Measurements from ENCODE around the gene DYNLT2B. TPM values are rescaled to one million over a fixed set of nuclear protein-coding genes. Genes with fewer than 3 reads are reported as not detected.
A peak's percentile ranks its signal among the peaks of the same experiment; 100 is the strongest.

The DYNLT2B gene
- polyA plus RNA-seq, 3 donors, result 2.5 to 3.0 (median 2.7) TPM

DNA sequence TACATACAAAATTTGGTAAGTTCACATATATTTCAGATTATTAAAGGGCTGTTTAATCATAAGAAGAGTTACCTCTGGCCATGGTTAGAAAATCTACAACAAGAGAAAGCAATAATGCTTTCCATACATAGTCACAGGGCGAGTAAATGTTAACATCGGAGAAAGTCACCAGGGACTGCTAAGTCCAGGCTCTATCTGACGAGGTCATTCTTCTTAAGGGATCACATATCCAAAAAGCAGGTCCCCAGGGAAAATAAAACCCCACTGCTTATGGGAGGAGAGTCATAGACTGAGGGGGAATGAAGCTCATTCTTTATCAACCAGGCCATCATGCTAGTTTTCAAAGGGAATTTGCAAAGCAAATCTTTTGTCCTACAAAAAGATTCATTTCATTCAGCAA lies 33.6 kb downstream of the DYNLT2B start:
- Histone ChIP-seq H3K9ac (ENCODE audit: insufficient read depth, low read length, poor library complexity, severe bottlenecking) (no peak overlapping the region), H3K27ac (ENCODE audit: low read depth in 1 of 2, low read length in 2 of 2) (no peak overlapping the region)
- peaks cover 5 to 11% of the 10 kb centered on the region in 2 donors for H3K36me3 Mint-ChIP-seq

DNA sequence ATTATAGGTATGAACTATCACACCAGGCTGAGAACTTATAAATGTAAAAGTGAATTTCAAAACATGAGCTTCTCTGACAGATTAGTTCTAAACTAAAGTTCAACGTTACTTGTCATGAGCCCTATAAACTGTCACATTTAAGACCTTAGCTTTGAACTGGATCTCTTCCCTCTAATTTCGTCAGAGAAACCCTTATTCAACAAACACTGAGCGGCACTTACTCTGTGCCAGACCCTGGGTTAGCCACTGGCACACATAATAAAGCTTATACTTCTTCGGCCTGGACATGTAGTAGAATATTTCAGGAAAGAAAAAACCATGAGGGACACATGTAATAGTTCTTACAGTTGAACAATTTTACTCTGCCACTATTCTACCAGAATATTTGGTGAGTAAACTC lies 36.1 kb downstream of the DYNLT2B start:
- no peak overlapping the region for H3K4me2 ChIP-seq (replicated peaks; ENCODE audit: extremely low read depth, low read length, poor library complexity, severe bottlenecking)
- no peak for TF ChIP-seq CTCF (IDR thresholded peaks at IDR 0.05)
- no peak overlapping the region for H3K4me3 ChIP-seq (replicated peaks in 1 of 3; ENCODE audit: low read depth in 2 of 3, low read length in 3 of 3)
- no peak overlapping the region for H3K4me3 Mint-ChIP-seq
- no peak for DNase-seq
- H3K27me3 ChIP-seq (ENCODE audit: control insufficient read depth in 2 of 2, insufficient read depth in 2 of 2, low read length in 2 of 2), result no peaks in the 10 kb centered on the region
- H3K9me3 ChIP-seq (replicated peaks in 1 of 2; ENCODE audit: control insufficient read depth in 1 of 2, insufficient read depth in 1 of 2, low read length in 2 of 2), result no peaks in the 10 kb centered on the region
- H3K36me3 ChIP-seq (replicated peaks in 1 of 2; ENCODE audit: control insufficient read depth in 1 of 2, insufficient read depth in 2 of 2, low read length in 2 of 2), result peaks cover 5 to 13% of the 10 kb centered on the region in 2 donors
- H3K9ac ChIP-seq (ENCODE audit: insufficient read depth, low read length, poor library complexity, severe bottlenecking), result no peak overlapping the region
- H4K20me1 ChIP-seq (ENCODE audit: insufficient read depth, low read length), result peaks cover 80% of the 10 kb centered on the region
- intact Hi-C loops (cut with micrococcal nuclease), result no loop called here
- peaks cover 0 to 2% (median 0%) of the 10 kb centered on the region in 3 donors for H3K27me3 Mint-ChIP-seq (ENCODE audit: low read depth in 3 of 3)
- H2AFZ ChIP-seq (ENCODE audit: insufficient read depth, low read depth, low read length, poor library complexity, severe bottlenecking), result no peak overlapping the region
- WGBS (ENCODE audit: insufficient coverage), result 100% methylated on average over 1 of the region's 4 CpGs
- H3K36me3 Mint-ChIP-seq, result peaks cover 5 to 11% of the 10 kb centered on the region in 2 donors
- H3K79me2 ChIP-seq (ENCODE audit: insufficient read depth, low read length), result peaks cover 98% of the 10 kb centered on the region
- H3K27ac Mint-ChIP-seq, result peak overlapping the region in 1 of 7 donors; percentile 52
- peaks cover 58% of the 10 kb centered on the region for H3K4me1 Mint-ChIP-seq
- H3K9me3 Mint-ChIP-seq, result peaks cover 0 to 1% (median 0%) of the 10 kb centered on the region in 7 donors
- no peak overlapping the region for H3K27ac ChIP-seq (ENCODE audit: low read depth in 1 of 2, low read length in 2 of 2)
- peaks cover 47 to 56% of the 10 kb centered on the region in 2 donors for H3K4me1 ChIP-seq (ENCODE audit: control insufficient read depth in 1 of 2, insufficient read depth in 2 of 2, low read length in 2 of 2)

More for the DNA sequence above, 33.6 kb downstream of the DYNLT2B start:
- Histone ChIP-seq H3K36me3 (replicated peaks in 1 of 2; ENCODE audit: control insufficient read depth in 1 of 2, insufficient read depth in 2 of 2, low read length in 2 of 2) (peaks cover 5 to 13% of the 10 kb centered on the region in 2 donors), H3K79me2 (ENCODE audit: insufficient read depth, low read length) (peaks cover 83% of the 10 kb centered on the region), H3K9me3 (replicated peaks in 1 of 2; ENCODE audit: control insufficient read depth in 1 of 2, insufficient read depth in 1 of 2, low read length in 2 of 2) (no peaks in the 10 kb centered on the region), H4K20me1 (ENCODE audit: insufficient read depth, low read length) (peaks cover 56% of the 10 kb centered on the region), H2AFZ (ENCODE audit: insufficient read depth, low read depth, low read length, poor library complexity, severe bottlenecking) (no peak overlapping the region), H3K27me3 (ENCODE audit: control insufficient read depth in 2 of 2, insufficient read depth in 2 of 2, low read length in 2 of 2) (no peaks in the 10 kb centered on the region), H3K4me2 (replicated peaks; ENCODE audit: extremely low read depth, low read length, poor library complexity, severe bottlenecking) (peak overlapping the region; percentile 7), H3K4me3 (replicated peaks in 1 of 3; ENCODE audit: low read depth in 2 of 3, low read length in 3 of 3) (no peak overlapping the region), H3K4me1 (ENCODE audit: control insufficient read depth in 1 of 2, insufficient read depth in 2 of 2, low read length in 2 of 2) (peaks cover 38 to 47% of the 10 kb centered on the region in 2 donors)
- peaks cover 0 to 1% (median 0%) of the 10 kb centered on the region in 7 donors for H3K9me3 Mint-ChIP-seq
- H3K4me3 Mint-ChIP-seq, result no peak overlapping the region
- no peak overlapping the region for H3K27ac Mint-ChIP-seq
- no CpG with 5 or more reads among the region's 3 CpGs for WGBS (ENCODE audit: insufficient coverage)
- H3K27me3 Mint-ChIP-seq (ENCODE audit: low read depth in 3 of 3), result peaks cover 0 to 4% (median 2%) of the 10 kb centered on the region in 3 donors
- H3K4me1 Mint-ChIP-seq, result peaks cover 46% of the 10 kb centered on the region
- no peak for TF ChIP-seq CTCF (IDR thresholded peaks at IDR 0.05)
- no peak for DNase-seq
- intact Hi-C loops (cut with micrococcal nuclease), result no loop called here
